SK-N-SH (cell line): ENCODE data around the gene PIN1. TPM values are rescaled to one million over a fixed set of nuclear protein-coding genes. Genes with fewer than 3 reads are reported as not detected.

Source experiments
- CTCF ChIA-PET: fragments of 300-600, 350-600 bp; formaldehyde crosslinking; extraction: SDS; loops from one replicate; lab custom pipeline; 2021; lab: Yijun Ruan, JAX
- POLR2A ChIA-PET: fragments of 350-600 bp; sonication (Branson Sonifier 250); formaldehyde crosslinking; extraction: SDS; loops from one replicate; lab custom pipeline; 2020; ENCODE audit warnings: antibody characterized with exemption, inconsistent platforms; lab: Yijun Ruan, JAX
- DNase-seq: peaks from one replicate; pipeline ENCODE4 v3.0.0; 2012
- H2AFZ ChIP-seq: fragments of 200-600 bp; sonication (generic); 2 replicates; pipeline ENCODE4 v1.8.1; 2016; ENCODE audit warnings: antibody characterized with exemption, mild to moderate bottlenecking, low read depth
- H3F3A ChIP-seq: fragments of 200-600 bp; sonication (generic); replicated peaks from 2 replicates; pipeline ENCODE3; 2016; ENCODE audit warnings: antibody characterized with exemption, mild to moderate bottlenecking; ENCODE audit not compliant: insufficient read depth
- H3K27ac ChIP-seq, 2 experiments: fragments of 200-500 bp in 1 of 2; fragments of 200-600 bp in 1 of 2; sonication (Bioruptor generic) in 1 of 2; sonication (generic), shearing (Covaris generic) in 1 of 2; 2 replicates each; pipeline versions ENCODE4 v1.5.1 to v1.6.1; 2014 to 2016; ENCODE audit warnings: low read depth in 2 of 2, inconsistent platforms in 1 of 2, low read length in 1 of 2, mild to moderate bottlenecking in 1 of 2, mixed read lengths in 1 of 2
- H3K27me3 ChIP-seq: fragments of 200-600 bp; sonication (generic), shearing (Covaris generic); 2 replicates; pipeline ENCODE4 v1.6.1; 2016; ENCODE audit warnings: mixed run types; ENCODE audit not compliant: insufficient read depth
- H3K36me3 ChIP-seq, 2 experiments: fragments of 200-500 bp in 1 of 2; fragments of 200-600 bp in 1 of 2; sonication (Bioruptor generic) in 1 of 2; sonication (generic) in 1 of 2; replicated peaks in 1 of 2; 2 replicates each; pipeline versions ENCODE3 to v1.5.1; 2014 to 2016; ENCODE audit warnings: low read length in 1 of 2, mild to moderate bottlenecking in 1 of 2; ENCODE audit not compliant: insufficient read depth in 2 of 2, control insufficient read depth in 1 of 2
- H3K4me1 ChIP-seq, 2 experiments: fragments of 200-500 bp in 1 of 2; fragments of 200-600 bp in 1 of 2; sonication (Bioruptor generic) in 1 of 2; sonication (generic), shearing (Covaris generic) in 1 of 2; 2 replicates each; pipeline versions ENCODE4 v1.5.1 to v1.6.1; 2014 to 2016; ENCODE audit warnings: low read depth in 1 of 2, low read length in 1 of 2, mixed run types in 1 of 2; ENCODE audit not compliant: insufficient read depth in 2 of 2, control insufficient read depth in 1 of 2
- H3K4me2 ChIP-seq: fragments of 200-600 bp; sonication (generic), shearing (Covaris generic); 2 replicates; pipeline ENCODE4 v1.6.1; 2017; ENCODE audit warnings: mixed run types
- H3K4me3 ChIP-seq, 2 experiments: fragments of 200-500 bp in 1 of 2; fragments of 200-600 bp in 1 of 2; sonication (Bioruptor generic) in 1 of 2; sonication (generic), shearing (Covaris generic) in 1 of 2; 2 replicates each; pipeline versions ENCODE4 v1.5.1 to v1.8.1; 2014 to 2016; ENCODE audit warnings: low read depth in 2 of 2, inconsistent platforms in 1 of 2, low read length in 1 of 2, mild to moderate bottlenecking in 1 of 2, mixed read lengths in 1 of 2, moderate library complexity in 1 of 2
- H3K79me2 ChIP-seq: fragments of 200-600 bp; sonication (generic); 2 replicates; pipeline ENCODE4 v1.8.1; 2017; ENCODE audit warnings: mild to moderate bottlenecking; ENCODE audit not compliant: insufficient read depth
- H3K9ac ChIP-seq: fragments of 200-600 bp; sonication (generic); 2 replicates; pipeline ENCODE4 v1.6.1; 2017; ENCODE audit warnings: mixed run types
- H3K9me2 ChIP-seq: fragments of 200-600 bp; sonication (generic); 2 replicates; pipeline ENCODE4 v1.6.1; 2017; ENCODE audit warnings: mixed run types
- H3K9me3 ChIP-seq: fragments of 200-600 bp; sonication (generic); 2 replicates; pipeline ENCODE4 v1.6.1; 2017; ENCODE audit warnings: mixed run types, mild to moderate bottlenecking, moderate library complexity
- H4K20me1 ChIP-seq: fragments of 200-600 bp; sonication (generic); 2 replicates; pipeline ENCODE4 v1.6.1; 2017; ENCODE audit warnings: mild to moderate bottlenecking, mixed run types; ENCODE audit not compliant: insufficient read depth
- CHD2 ChIP-seq: fragments of 150-350 bp; IDR thresholded peaks from 2 replicates; pipeline ENCODE4 v1.6.1; 2018; ENCODE audit warnings: low read length; ENCODE audit not compliant: partially characterized antibody
- ELF1 ChIP-seq: IDR thresholded peaks from 2 replicates; pipeline ENCODE4 v1.4.0; 2012
- GABPA ChIP-seq: IDR thresholded peaks from 2 replicates; pipeline ENCODE4 v1.4.0; 2012; ENCODE audit warnings: low read depth, mild to moderate bottlenecking
- IRF3 ChIP-seq: fragments of 150-350 bp; IDR thresholded peaks from 2 replicates; pipeline ENCODE4 v1.6.1; 2016; ENCODE audit warnings: mild to moderate bottlenecking, low read depth, low read length
- MEF2A ChIP-seq: IDR thresholded peaks from 2 replicates; pipeline ENCODE4 v1.4.0; 2012; ENCODE audit warnings: low read depth, borderline replicate concordance
- REST ChIP-seq: IDR thresholded peaks from 2 replicates; pipeline ENCODE4 v1.6.1; 2012; ENCODE audit warnings: mild to moderate bottlenecking, low read depth, low read length, moderate library complexity
- RFX5 ChIP-seq: IDR thresholded peaks from 2 replicates; pipeline ENCODE4 v1.6.1; 2012; ENCODE audit warnings: mild to moderate bottlenecking, improper control_type of control experiment, low read length
- RXRA ChIP-seq: IDR thresholded peaks from 2 replicates; pipeline ENCODE4 v1.4.0; 2012; ENCODE audit warnings: low read depth, mild to moderate bottlenecking, borderline replicate concordance
- TCF12 ChIP-seq: IDR thresholded peaks from 2 replicates; pipeline ENCODE4 v1.4.0; 2012
- TEAD4 ChIP-seq: IDR thresholded peaks from 2 replicates; pipeline ENCODE4 v1.4.0; 2012; ENCODE audit warnings: mild to moderate bottlenecking, borderline replicate concordance; ENCODE audit not compliant: insufficient read depth
- USF2 ChIP-seq: fragments of 150-350 bp; IDR thresholded peaks from 2 replicates; pipeline ENCODE4 v1.6.1; 2017; ENCODE audit warnings: antibody characterized with exemption, low read length, low read depth, borderline replicate concordance
- YY1 ChIP-seq: IDR thresholded peaks from 2 replicates; pipeline ENCODE4 v1.4.0; 2012; ENCODE audit warnings: low read depth, mild to moderate bottlenecking
- whole genome bisulfite sequencing: methylation state at CpG from one replicate; pipeline ENCODE4 v1.1.6; 2017; ENCODE audit warnings: low lambda C conversion rate; 5-methylcytosine and 5-hydroxymethylcytosine counted together
- polyA plus RNA-seq, 3 experiments: library from polyadenylated mRNA; depleted of rRNA; stranded (reverse); fragments of >200 nt; gene quantifications; 2 replicates each; pipeline ENCODE4 v1.2.3, GENCODE V29; 2012

Gene PIN1
- polyA plus RNA-seq, 1 of the 3 experiments (the other 2 are of a cell fraction), result 148 TPM

DNA sequence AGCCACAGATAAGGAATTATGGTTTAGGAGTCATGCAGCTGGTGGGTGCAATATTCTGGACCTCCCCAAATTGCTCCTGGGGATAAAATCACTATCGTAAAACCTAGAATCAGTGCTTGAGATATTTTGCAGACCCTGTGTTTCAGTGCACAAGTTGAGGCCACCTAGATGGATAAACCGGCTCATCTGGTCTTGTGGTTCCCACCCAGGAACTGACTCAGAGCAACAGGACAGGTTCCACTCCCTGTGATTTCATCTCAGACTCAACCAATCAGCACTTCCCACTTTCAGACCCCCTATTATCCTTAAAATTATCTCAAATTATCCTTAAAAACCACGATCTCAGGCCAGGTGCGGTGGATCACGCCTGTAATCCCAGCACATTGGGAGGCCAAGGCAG lies 37.2 kb upstream of the PIN1 start:
- 73% methylated on average over 5 of the region's 5 CpGs for WGBS
- POLR2A ChIA-PET, result no interaction called here

More for the DNA sequence above, 37.2 kb upstream of the PIN1 start:
- CTCF ChIA-PET, result interaction anchor here (0.6 to 3.7 kb wide), 2 partner anchors 157 to 172 kb away, joined by 3 to 30 read pairs; no protein-coding TSS in a partner anchor
- no peaks in the 10 kb centered on the region for H3K36me3 ChIP-seq
- no peaks in the 10 kb centered on the region for H3F3A ChIP-seq
- TF ChIP-seq GABPA (no peak), TCF12 (no peak), YY1 (no peak), RFX5 (no peak), USF2 (no peak), REST (no peak), MEF2A (no peak), ELF1 (no peak), TEAD4 (no peak), RXRA (no peak), IRF3 (no peak), CHD2 (no peak)
- H4K20me1 ChIP-seq, result no peaks in the 10 kb centered on the region
- no peaks in the 10 kb centered on the region for H3K9me2 ChIP-seq
- no peaks in the 10 kb centered on the region for H3K27me3 ChIP-seq
- H3K4me1 ChIP-seq, result no peaks in the 10 kb centered on the region; a peak in 1 of 4 replicates
- no peaks in the 10 kb centered on the region for H3K9me3 ChIP-seq
- H3K9ac ChIP-seq, result no peak overlapping the region
- no peak overlapping the region for H2AFZ ChIP-seq
- H3K27ac ChIP-seq, result no peak overlapping the region
- H3K4me2 ChIP-seq, result no peak overlapping the region
- H3K4me3 ChIP-seq, result no peak overlapping the region
- no peak for DNase-seq
- H3K79me2 ChIP-seq, result no peaks in the 10 kb centered on the region
